GM13977 (cell line): Measurements from ENCODE around the gene CRISPLD2.

Source experiments
- DNase-seq: peaks from one replicate; pipeline ENCODE4 v3.0.0; 2012; ENCODE audit warnings: low spot score
- CTCF ChIP-seq: IDR thresholded peaks from 2 replicates; pipeline ENCODE4 v1.5.1; 2012; ENCODE audit warnings: mild to moderate bottlenecking, control low read depth; ENCODE audit not compliant: insufficient read depth; ENCODE audit errors: extremely low read depth, missing control alignments
- in situ Hi-C: fragments of 300-500 bp; cut with MboI; formaldehyde crosslinking; loops from one replicate; pipeline ENCODE4 v1.12.0; 2022; ENCODE audit warnings: low sequenced_read_pairs, low pct_unique_long_range_greater_than_20kb, mixed read lengths, inconsistent platforms; ENCODE audit not compliant: unreplicated experiment

Gene CRISPLD2

GRCh38 chr16:84953190-84953746 is 133.5 kb downstream of the CRISPLD2 start:
- in situ Hi-C loops: loop anchor here (25.0 kb wide), 2 partner anchors 316 to 441 kb away; partner anchors contain the start of genes KLHL36 and MEAK7
- DNase-seq: no peak
- TF ChIP-seq CTCF: no peak

- no peak for TF ChIP-seq CTCF
- in situ Hi-C loops: loop anchor here (25.0 kb wide), 2 partner anchors 318 to 443 kb away; partner anchors contain the start of genes KLHL36 and MEAK7
- DNase-seq: no peak
Observed at GRCh38 chr16:84955427-84955826, 135.6 kb downstream of the CRISPLD2 start.

- TF ChIP-seq CTCF: no peak
- no peak for DNase-seq
- in situ Hi-C loops: loop anchor here (25.0 kb wide), 2 partner anchors 320 to 445 kb away; partner anchors contain the start of genes KLHL36 and MEAK7
Observed at GRCh38 chr16:84957192-84957591, 137.4 kb downstream of the CRISPLD2 start.

GRCh38 chr16:84957792-84958191 is 138.0 kb downstream of the CRISPLD2 start:
- in situ Hi-C loops: loop anchor here (25.0 kb wide), 2 partner anchors 320 to 445 kb away; partner anchors contain the start of genes KLHL36 and MEAK7
- TF ChIP-seq CTCF: no peak
- no peak for DNase-seq
